GM21717 (cell line): ENCODE data around the gene NUP160.
"Not testable (repeated sequence)": the region's sequence is repeated elsewhere in the genome, so short reads cannot be mapped to it uniquely, and the experiment has no call there.

Source experiments
- ATAC-seq: cut with Tn5 transposase; IDR thresholded peaks from one replicate; pipeline ENCODE4 v1.9.1; 2021; ENCODE audit warnings: mild to moderate bottlenecking, moderate library complexity; ENCODE audit not compliant: unreplicated experiment

The NUP160 gene

GRCh38 chr11:47800759-47801158 is 47.4 kb downstream of the NUP160 start:
- ATAC-seq: no peak

DNA sequence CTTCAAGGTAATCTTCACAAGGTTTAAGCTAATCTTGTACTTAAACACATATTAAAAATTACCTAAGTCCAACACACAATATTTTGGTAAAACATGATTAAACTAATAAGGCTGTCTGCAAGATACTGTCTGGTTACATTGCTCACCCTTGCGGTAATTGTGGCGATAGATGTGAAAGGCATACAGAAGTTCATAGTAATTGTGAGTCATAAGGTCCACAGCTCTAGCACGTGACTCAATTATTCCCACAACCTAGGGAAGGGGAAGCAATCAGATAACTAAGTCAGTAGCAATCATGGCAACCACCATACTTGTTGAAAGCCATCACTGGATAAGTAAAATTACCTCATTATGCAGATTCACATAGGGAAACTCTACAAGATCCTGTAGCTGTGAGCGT is 50.5 kb downstream of the NUP160 start:
- ATAC-seq: no peak

- no peak for ATAC-seq
Observed at GRCh38 chr11:47791774-47792430, 56.2 kb downstream of the NUP160 start.

- ATAC-seq: not testable (repeated sequence)
Observed at GRCh38 chr11:47790017-47790416, 58.1 kb downstream of the NUP160 start.

DNA sequence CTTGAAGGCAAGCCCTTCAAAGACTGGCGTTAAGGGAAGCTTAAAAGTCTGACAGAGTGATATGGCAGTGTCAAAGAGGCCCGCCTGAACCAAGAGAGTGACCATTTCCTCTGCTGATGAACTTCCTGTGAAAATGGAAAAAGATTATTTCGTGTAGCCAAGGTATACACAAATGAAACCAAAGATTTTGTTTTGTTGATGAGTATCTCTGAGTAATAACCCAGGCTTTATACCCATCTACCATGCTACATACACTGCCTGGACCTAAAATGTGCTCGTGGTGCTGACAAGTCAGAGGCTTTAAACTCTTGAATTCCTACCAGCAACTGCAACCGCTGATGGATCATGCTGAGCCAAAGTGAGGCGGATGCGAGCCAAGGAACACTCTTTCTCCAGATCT is 60.0 kb downstream of the NUP160 start:
- no peak for ATAC-seq

GRCh38 chr11:47786373-47786772 is 61.8 kb downstream of the NUP160 start:
- ATAC-seq: no peak

- no peak for ATAC-seq
Observed at GRCh38 chr11:47784785-47785381, 63.3 kb downstream of the NUP160 start.

GRCh38 chr11:47783087-47783610 is 65.0 kb downstream of the NUP160 start:
- ATAC-seq: no peak

DNA sequence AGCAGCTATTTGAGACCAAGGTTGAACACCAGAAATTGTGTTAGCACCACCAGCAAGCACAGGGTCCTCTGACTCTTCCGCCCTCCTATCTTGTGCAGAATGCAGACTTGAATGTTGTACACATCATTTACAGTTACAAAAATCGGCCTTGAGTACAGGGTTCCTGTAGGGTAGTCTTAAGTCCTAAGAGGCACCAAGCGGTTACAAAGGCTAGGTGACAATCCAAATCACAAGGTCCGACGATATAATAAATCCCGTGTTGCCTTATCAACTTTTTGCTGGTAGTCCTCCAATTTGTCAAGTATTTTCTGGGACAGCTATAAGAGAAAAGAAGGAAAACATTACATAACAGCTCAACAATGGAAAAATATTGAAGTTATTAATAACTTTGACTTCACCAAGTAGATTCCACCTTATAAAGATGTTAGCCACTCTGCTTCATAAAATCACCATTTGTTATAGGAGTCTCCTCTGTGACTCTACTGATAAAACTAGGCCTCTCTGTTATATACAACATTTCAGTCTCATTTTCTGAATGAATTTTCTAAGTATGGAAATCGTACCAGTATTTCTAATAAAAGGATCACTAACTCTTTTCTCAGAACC is 69.2 kb downstream of the NUP160 start:
- no peak for ATAC-seq

GRCh38 chr11:47775240-47775869 is 72.8 kb downstream of the NUP160 start:
- ATAC-seq: no peak

- ATAC-seq: no peak
Observed at GRCh38 chr11:47773882-47774281, 74.3 kb downstream of the NUP160 start.

- not testable (repeated sequence) for ATAC-seq
Observed at GRCh38 chr11:47769556-47769955, 78.6 kb downstream of the NUP160 start.

DNA sequence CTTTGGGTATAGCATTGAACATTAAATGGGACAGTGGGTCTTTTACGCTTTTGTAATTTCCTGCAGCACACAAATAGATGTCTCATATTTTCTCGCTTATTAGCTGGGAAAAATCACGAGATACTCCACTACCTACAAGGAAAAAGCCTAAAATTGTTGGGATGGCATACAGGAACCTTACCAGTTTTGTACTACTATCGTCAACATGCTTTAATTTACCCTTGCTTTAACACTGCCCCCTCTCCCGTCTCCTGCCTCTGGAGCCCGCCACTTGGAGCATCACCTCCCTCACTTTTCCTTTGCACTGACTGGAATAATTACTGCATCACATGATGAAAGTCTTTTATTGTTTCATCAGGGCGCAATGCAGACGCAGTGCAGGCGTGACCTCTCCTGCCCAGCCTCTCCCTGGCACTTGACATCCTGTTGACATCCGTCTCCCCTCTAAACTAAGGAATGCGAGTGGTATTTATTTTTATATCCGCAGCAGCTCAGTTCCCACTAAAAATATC is 80.0 kb downstream of the NUP160 start:
- no peak for ATAC-seq

- peak; percentile 46 for ATAC-seq
Observed at GRCh38 chr11:47766509-47767227, 81.5 kb downstream of the NUP160 start.

DNA sequence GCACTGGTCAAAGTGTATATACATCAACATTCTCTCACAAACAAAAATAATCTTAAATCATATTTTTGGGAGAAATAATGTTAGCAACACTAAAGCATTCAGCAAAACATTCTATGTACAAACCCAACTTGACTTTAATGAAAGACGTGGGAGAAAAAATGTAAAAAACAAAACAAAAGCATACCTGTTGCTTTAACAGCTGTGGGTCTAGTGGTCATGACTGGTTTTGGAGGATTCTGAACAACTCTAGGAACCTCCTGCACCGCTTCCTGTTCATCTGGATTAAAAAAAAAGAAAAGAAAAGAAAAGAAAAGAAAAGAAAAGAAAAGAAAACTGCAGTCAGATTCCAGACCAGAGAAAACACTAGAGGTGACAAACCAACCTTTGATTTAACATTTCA is 83.1 kb downstream of the NUP160 start:
- ATAC-seq: no peak

DNA sequence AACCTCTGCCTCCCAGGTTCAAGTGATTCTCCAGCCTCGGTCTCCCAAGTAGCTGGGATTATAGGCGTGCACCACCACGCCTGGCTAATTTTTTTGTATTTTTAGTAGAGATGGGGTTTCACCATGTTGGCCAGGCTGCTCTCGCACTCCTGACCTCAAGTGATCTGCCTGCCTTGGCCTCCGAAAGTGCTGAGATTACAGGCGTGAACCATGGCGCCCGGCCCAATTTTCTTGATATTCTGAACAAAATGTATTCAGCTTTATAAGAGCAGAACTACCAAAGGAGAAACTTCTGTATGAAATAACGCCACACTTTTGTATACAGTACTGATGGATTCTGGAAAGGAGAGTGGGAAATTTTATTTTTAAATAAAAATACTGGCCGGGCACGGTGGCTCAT is 88.9 kb downstream of the NUP160 start:
- ATAC-seq: not testable (repeated sequence)

DNA sequence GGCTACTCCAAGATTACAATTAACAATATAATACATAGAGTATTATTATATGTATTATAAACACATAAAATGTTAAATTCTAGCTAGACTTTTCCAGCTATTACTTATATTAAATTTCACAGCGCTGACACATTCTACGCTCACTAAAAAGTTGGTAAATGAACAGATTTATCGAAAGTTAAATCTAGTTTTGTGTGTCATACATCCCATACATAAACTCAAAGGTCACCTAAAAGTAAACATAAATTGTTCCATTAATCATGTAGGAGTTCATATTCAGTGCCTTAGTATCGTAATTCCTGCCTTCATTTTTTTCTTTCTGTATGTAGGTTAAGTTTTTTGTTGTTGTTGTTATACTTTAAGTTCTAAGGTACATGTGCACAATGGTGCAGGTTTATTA is 91.9 kb downstream of the NUP160 start:
- ATAC-seq: no peak

- ATAC-seq: no peak
Observed at GRCh38 chr11:47750725-47751124, 97.4 kb downstream of the NUP160 start.

GRCh38 chr11:47742494-47742893 is 105.7 kb downstream of the NUP160 start:
- not testable (repeated sequence) for ATAC-seq

GRCh38 chr11:47737817-47738216 is 110.3 kb downstream of the NUP160 start:
- ATAC-seq: not testable (repeated sequence)

DNA sequence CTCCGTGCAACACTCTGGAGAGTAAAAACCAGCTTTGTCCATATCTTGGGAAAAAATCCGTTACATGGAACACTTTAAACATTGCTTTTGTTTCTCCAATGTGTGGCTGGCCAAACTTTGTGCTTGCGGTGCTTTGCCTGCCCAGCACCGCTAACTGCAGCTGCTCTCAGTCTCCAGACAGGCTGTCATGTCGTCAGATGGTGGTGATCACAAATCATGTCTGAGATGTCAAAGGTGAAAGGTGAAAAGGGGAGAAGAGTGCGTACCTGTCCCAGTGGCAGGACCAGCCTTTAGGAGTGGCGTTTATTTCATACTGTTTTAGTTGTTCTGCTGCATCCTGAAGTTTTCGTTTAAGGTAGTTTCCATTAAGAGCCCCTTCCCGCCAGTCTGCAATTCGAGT is 115.9 kb downstream of the NUP160 start:
- ATAC-seq: no peak
